ENCODE results near the gene CNNM1. TPM values are rescaled to one million over a fixed set of nuclear protein-coding genes. Genes with fewer than 3 reads are reported as not detected.

The CNNM1 gene
- under 1 TPM in 4 of 5 donors, not detected in 1; under 0.01 to 0.87 (median 0.33) TPM for total RNA-seq
- under 1 TPM; 0.19 to 0.53 (median 0.31) TPM for polyA plus RNA-seq
- long read RNA-seq, donor 1, result 0 reads
- long read RNA-seq, donor 2, result 0 reads
- long read RNA-seq, donor 3, result 0 reads
- long read RNA-seq, donor 4, full-length matches to known transcripts, result 1 of 1 reads
- long read RNA-seq, donor 4, partial matches to known transcripts, result 0 of 1 reads
- long read RNA-seq, donor 4, other reads (novel, unspliced or antisense), result 0 of 1 reads
- long read RNA-seq, donor 5, result 0 reads
- long read RNA-seq, donor 6, result 0 reads
- long read RNA-seq, donor 7, result 0 reads
- long read RNA-seq, donor 8, full-length matches to known transcripts, result 1 of 1 reads
- long read RNA-seq, donor 8, partial matches to known transcripts, result 0 of 1 reads
- long read RNA-seq, donor 8, other reads (novel, unspliced or antisense), result 0 of 1 reads
- long read RNA-seq, donor 9, result 0 reads
- long read RNA-seq, donor 10, result 0 reads

DNA sequence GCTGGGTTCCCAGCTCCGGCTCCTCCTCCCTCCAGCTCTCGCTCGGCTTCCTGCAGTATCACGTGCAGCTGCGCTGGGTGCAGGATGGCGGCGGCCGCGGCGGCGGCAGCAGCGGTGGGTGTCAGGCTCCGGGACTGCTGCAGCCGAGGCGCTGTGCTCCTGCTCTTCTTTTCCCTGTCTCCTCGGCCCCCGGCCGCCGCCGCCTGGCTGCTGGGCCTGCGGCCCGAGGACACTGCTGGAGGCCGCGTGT lies at the start of gene CNNM1:
Gene CNNM1 (plus strand): TSS at position 53 of the 250 bp plus-strand sequence. CDS start 32 bp downstream, at position 85.
- 0 to 1% (median 0%) methylated on average over 1 to 24 of the region's 24 CpGs for WGBS, 5 donors
- H3K27me3 ChIP-seq, result peaks cover 11 to 49% (median 36%) of the 10 kb centered on the region in 3 donors
- TF ChIP-seq POLR2AphosphoS5 (IDR thresholded peaks at IDR 0.05), result peak in 1 of 3 donors; percentile 7
- TF ChIP-seq, protein P1, sequence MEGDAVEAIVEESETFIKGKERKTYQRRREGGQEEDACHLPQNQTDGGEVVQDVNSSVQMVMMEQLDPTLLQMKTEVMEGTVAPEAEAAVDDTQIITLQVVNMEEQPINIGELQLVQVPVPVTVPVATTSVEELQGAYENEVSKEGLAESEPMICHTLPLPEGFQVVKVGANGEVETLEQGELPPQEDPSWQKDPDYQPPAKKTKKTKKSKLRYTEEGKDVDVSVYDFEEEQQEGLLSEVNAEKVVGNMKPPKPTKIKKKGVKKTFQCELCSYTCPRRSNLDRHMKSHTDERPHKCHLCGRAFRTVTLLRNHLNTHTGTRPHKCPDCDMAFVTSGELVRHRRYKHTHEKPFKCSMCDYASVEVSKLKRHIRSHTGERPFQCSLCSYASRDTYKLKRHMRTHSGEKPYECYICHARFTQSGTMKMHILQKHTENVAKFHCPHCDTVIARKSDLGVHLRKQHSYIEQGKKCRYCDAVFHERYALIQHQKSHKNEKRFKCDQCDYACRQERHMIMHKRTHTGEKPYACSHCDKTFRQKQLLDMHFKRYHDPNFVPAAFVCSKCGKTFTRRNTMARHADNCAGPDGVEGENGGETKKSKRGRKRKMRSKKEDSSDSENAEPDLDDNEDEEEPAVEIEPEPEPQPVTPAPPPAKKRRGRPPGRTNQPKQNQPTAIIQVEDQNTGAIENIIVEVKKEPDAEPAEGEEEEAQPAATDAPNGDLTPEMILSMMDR (IDR thresholded peaks at IDR 0.05), result no peak
- H3K27ac ChIP-seq, result peak within 1 kb of the TSS in 3 of 5 donors; percentile 8 to 50 (median 35)
- intact Hi-C loops (cut with DNase I; ENCODE audit: low total_unique reads), result no loop called here
- H3K9me3 ChIP-seq, result no peaks in the 10 kb centered on the region
- DNase-seq, result peak in 1 of 2 donors; percentile 81
- peaks cover 14 to 36% (median 25%) of the 10 kb centered on the region in 4 donors for H3K4me1 ChIP-seq
- H3K36me3 ChIP-seq, result no peaks in the 10 kb centered on the region
- H3K4me3 ChIP-seq, result peak within 1 kb of the TSS; percentile 46 to 74 (median 57)

DNA sequence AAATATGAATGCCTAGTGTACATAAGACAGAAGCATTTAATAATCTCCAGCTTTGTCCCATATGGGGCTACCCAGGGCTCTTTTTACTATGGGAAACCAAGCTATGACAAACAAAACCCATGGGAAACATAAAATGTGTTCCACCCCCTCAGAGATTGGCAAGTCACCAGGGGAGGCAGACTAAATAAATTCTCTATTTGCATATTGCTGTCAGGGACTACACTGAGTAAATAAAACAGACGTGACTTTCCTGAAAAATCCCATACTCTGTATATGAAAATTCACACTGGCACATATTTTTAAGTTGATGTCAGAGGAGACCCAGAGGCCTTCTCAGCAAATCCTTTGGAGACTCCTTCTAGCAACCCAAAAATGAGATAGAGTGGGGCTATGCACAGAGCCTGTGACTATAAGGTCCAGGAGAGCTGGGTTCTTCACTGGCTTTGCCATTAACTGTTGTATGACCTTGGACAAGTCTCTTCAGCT lies 49.5 kb upstream of the CNNM1 start:
- no peak overlapping the region for H3K4me3 ChIP-seq
- DNase-seq, result peak in 1 of 2 donors; percentile 87
- TF ChIP-seq, protein P1 (IDR thresholded peaks at IDR 0.05), result no peak
- TF ChIP-seq POLR2A (IDR thresholded peaks at IDR 0.05) (no peak), EP300 (IDR thresholded peaks at IDR 0.05) (no peak), POLR2AphosphoS5 (IDR thresholded peaks at IDR 0.05) (no peak)
- peaks cover 0 to 14% (median 6%) of the 10 kb centered on the region in 4 donors for H3K9me3 ChIP-seq
- H3K27ac ChIP-seq, result no peak overlapping the region
- WGBS, 5 donors, result 3 to 21% (median 8%) methylated on average over 1 of the region's 1 CpG
- H3K4me1 ChIP-seq, result no peaks in the 10 kb centered on the region
- intact Hi-C loops (cut with DNase I; ENCODE audit: low total_unique reads), result no loop called here
- no peaks in the 10 kb centered on the region for H3K36me3 ChIP-seq
- H3K27me3 ChIP-seq, result peaks cover 0 to 5% (median 0%) of the 10 kb centered on the region in 3 donors

DNA sequence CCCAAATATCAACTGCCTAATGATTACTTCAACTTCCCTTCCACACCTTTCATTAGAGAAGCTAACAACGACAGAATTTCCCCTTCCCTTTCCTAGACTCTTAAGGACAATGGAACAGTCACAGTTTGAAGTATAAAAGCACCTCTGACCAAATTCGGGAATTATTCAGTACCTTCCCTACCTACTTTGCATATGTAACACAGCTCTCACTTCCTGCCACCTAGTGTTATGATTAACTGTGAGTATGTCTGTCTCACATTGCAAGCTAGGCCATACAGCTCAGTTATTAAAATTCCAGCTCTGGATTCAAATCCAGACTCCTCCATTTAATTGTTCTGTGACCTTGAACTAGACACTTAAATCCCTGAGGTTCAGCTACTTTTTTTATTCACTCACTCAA lies 48.7 kb upstream of the CNNM1 start:
- Histone ChIP-seq H3K4me3 (no peak overlapping the region), H3K27me3 (peaks cover 0 to 3% (median 0%) of the 10 kb centered on the region in 3 donors), H3K27ac (no peak overlapping the region), H3K36me3 (no peaks in the 10 kb centered on the region), H3K9me3 (peaks cover 0 to 14% (median 6%) of the 10 kb centered on the region in 4 donors), H3K4me1 (no peaks in the 10 kb centered on the region)
- TF ChIP-seq EP300 (IDR thresholded peaks at IDR 0.05), result no peak
- TF ChIP-seq POLR2A (IDR thresholded peaks at IDR 0.05), result no peak
- TF ChIP-seq POLR2AphosphoS5 (IDR thresholded peaks at IDR 0.05), result no peak
- TF ChIP-seq, protein P1 (IDR thresholded peaks at IDR 0.05), result no peak
- WGBS, 5 donors, result 51 to 56% (median 55%) methylated on average over 2 of the region's 2 CpGs
- no peak for DNase-seq
- intact Hi-C loops (cut with DNase I; ENCODE audit: low total_unique reads), result no loop called here

DNA sequence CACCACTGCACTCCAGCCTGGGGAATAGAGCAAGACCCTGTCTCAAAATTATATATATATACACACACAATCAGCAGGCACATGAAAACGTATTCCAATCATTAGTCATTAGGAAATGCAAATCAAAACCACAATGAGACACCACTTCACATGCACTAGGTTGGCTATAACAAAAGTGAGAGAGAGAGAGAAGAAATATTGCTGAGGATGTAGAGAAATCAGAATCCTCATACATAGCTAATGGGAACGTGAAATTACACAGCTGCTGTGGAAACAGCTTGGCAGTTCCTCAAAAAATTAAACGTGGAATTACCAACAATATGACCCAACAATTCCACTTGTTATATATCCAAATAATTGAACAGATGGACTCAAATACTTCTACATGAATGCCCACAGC lies 43.3 kb upstream of the CNNM1 start:
- Histone ChIP-seq H3K4me3 (no peak overlapping the region), H3K4me1 (no peaks in the 10 kb centered on the region), H3K27ac (no peak overlapping the region), H3K9me3 (peaks cover 0 to 14% (median 6%) of the 10 kb centered on the region in 4 donors), H3K36me3 (no peaks in the 10 kb centered on the region), H3K27me3 (no peaks in the 10 kb centered on the region)
- WGBS, 5 donors, result 37 to 48% (median 43%) methylated on average over 3 of the region's 3 CpGs
- intact Hi-C loops (cut with DNase I; ENCODE audit: low total_unique reads), result no loop called here
- TF ChIP-seq POLR2A (IDR thresholded peaks at IDR 0.05), result no peak
- no peak for TF ChIP-seq EP300 (IDR thresholded peaks at IDR 0.05)
- TF ChIP-seq, protein P1 (IDR thresholded peaks at IDR 0.05), result no peak
- TF ChIP-seq POLR2AphosphoS5 (IDR thresholded peaks at IDR 0.05), result no peak
- no peak for DNase-seq
